ENCODE results near the gene HYAL2.
A peak's percentile ranks its signal among the peaks of the same experiment; 100 is the strongest.
"Not testable (repeated sequence)": the region's sequence is repeated elsewhere in the genome, so short reads cannot be mapped to it uniquely, and the experiment has no call there.

HYAL2 gene

DNA sequence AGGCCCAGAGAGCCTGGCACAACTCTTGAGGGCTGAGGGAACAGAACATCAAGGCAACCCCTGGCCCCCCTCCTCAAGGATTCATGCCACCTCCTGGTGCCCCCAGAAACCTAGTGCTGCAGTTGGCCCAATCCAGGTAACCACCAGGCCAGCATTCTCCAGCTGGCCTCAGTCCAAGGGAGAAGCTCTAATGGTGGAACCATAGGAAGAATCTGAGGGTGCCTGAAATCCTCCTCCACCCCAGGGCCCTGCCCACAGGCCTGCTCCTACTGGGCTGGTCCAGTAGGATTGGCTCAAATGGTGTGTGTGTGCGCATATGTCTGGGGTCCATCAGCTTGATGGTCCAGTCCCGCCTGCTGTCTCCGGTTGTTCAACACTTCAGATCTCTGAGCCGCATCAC is 7.7 kb downstream of the HYAL2 start:
- DNase-seq (ENCODE audit: extremely low read depth in 1 of 2, low read depth in 1 of 2), result no peak

DNA sequence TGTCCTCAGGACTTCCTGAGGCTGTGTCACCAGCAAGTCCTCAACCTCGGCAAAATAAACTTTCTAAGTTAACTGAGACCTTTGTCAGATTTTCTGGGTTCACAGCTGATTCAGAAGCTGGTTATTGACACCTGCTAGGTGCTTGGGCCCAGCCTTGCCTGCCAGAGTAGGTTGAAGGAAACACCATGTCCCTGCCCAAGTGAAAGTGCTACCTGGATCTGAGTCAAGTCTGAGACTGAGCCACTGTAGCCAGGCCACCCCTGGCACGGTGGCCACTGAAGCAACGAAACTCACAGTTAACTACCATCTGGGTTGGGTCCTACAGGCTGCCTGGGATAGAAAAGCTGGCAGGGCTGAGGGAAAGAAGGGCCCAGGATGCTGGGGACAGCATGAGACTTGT is 8.2 kb downstream of the HYAL2 start:
- DNase-seq (ENCODE audit: extremely low read depth in 1 of 2, low read depth in 1 of 2), result no peak

DNA sequence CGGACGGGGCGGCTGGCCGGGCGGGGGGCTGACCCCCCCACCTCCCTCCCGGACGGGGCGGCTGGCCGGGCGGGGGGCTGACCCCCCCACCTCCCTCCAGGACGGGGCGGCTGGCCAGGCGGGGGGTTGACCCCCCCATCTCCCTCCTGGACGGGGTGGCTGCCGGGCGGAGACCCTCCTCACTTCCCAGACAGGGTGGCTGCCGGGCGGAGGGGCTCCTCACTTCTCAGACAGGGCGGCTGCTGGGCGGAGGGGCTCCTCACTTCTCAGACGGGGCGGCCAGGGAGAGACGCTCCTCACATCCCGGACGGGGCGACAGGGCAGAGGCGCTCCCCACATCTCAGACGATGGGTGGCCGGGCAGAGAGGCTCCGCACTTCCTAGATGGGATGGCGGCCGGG is 10.5 kb downstream of the HYAL2 start:
- DNase-seq (ENCODE audit: extremely low read depth in 1 of 2, low read depth in 1 of 2), result not testable (repeated sequence)

DNA sequence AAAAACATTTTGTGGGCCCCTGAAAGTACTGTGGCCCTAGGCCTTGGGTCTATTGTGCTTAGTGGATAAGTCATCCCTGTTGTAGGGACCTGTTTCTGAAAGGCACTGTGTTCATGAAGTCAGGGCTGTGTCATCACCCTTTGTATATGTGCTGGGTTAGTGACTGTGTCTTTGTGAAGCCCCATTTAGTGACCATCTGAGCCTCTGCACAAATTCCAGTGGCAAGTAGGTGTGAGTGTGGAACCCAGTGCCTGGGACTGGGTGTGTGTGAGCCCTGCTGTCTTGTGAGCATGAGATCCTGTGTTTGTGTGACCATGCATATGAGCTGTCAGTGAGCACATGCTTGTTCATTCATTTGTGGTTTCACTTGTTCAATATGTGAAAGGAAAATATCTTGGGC is 17.9 kb downstream of the HYAL2 start:
- DNase-seq (ENCODE audit: extremely low read depth in 1 of 2, low read depth in 1 of 2), result no peak

DNA sequence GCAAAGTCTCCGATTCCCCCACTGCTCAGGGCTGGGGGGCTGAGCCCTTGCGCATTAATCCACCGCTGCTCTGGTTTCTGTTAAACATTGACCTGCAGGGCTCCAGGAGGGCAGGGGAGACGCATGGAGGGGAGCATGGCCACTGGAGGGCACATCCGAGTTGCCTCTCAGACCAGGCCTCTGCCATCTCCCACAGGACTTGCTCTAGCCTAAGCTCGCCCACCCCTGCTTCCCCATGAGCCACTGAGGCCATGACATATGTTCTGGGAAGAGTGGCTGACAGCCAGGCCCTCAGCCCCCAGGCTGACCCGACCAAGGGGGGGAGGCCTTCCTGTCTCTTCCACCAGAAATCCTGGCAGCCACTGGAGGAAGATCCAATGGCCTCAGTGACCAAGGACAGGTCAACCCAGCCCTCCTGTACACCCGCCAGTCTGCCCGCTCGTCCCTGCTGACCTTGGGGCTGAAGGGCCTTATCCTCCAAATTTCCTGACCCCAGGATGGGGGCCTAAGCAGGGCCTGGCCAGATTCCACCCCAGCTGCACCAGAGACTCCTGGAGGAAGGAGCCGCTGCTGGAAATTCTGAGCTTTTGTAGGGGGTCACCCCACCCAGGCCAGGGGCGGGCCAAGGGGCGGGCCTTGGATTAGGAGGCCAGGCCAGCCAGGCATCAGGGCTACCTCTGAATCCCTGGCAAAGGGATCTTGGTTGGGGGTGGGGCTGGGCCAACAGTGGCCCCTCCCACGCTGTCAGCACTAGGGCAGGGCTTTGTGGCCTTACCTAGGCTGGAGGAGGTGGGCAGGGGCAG is 19.3 kb downstream of the HYAL2 start, which contains the start of gene HYAL1:
TSS of gene HYAL1 (minus strand) at position 562 of the 803 bp plus-strand sequence. CDS start 618 bp downstream, outside the sequence.
- DNase-seq (ENCODE audit: extremely low read depth in 1 of 2, low read depth in 1 of 2), result no peak

DNA sequence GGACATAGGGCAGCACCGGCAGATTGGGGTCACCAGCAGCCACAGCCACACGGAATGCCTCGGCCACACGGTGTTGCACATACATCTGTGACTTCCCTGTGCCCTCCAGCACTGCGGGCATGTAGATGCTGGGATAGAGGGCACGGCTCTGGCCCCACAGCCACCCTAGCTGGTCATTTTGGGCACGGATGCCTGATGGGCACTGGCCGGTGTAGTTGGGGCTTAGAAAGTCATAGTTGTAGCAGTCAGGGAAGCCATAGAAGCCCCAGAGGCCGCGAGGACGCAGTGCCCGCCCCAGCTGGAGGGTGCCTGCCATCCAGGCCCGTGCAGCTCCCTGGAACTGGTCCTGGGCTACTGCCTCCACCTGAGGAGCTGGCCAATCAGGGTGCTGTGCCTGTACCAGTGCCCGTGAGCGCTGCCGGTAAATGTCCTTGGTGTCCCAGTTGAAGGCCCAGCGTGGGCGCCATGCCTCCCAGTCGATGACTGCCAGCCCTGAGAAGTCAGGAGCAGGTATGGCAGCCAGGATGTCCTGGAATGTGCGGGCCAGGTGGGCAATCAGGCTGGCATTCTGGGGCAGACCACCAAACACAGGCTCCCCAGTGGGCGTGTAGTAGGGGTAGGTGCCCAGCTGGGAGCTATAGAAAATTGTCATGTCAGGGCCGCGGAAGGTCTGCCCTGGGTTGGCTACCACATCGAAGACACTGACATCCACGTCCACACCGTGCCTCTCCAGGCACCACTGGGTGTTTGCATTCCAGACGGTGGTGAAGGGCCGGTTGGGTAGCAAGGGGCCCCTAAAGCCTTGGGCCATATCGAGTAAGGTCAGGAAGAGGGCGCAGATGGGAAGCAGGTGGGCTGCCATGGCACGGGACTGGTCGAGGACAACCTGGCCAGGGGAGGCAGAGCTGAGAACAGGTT is 20.2 kb downstream of the HYAL2 start:
- DNase-seq (ENCODE audit: extremely low read depth in 1 of 2, low read depth in 1 of 2), result no peak

DNA sequence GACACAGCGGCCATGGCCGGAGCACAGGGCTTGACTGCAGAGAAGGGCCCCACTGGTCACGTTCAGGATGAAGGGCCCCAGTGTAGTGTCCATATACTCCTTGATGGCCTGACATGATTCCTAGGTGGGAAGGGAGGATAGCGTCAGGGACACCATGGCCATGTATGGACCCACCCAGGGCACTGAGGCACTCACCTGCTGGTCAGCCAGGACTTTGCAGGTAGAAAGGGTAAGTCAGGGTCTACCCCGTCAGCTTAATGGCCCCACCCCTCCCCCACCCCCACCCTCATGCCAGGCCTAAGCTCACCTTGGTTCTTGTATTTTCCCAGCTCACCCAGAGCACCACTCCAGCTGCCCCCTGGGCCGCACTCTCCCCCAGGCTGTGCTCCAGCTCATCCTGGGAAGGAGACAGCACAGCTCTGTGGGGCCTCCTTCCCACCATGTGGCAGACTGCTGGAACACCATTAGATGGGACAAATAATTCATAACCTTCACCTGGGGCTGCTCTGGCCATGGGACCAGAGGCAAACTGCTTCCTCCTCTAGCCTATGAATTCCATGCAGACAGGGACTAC is 21.8 kb downstream of the HYAL2 start:
- no peak for DNase-seq (ENCODE audit: extremely low read depth in 1 of 2, low read depth in 1 of 2)

DNA sequence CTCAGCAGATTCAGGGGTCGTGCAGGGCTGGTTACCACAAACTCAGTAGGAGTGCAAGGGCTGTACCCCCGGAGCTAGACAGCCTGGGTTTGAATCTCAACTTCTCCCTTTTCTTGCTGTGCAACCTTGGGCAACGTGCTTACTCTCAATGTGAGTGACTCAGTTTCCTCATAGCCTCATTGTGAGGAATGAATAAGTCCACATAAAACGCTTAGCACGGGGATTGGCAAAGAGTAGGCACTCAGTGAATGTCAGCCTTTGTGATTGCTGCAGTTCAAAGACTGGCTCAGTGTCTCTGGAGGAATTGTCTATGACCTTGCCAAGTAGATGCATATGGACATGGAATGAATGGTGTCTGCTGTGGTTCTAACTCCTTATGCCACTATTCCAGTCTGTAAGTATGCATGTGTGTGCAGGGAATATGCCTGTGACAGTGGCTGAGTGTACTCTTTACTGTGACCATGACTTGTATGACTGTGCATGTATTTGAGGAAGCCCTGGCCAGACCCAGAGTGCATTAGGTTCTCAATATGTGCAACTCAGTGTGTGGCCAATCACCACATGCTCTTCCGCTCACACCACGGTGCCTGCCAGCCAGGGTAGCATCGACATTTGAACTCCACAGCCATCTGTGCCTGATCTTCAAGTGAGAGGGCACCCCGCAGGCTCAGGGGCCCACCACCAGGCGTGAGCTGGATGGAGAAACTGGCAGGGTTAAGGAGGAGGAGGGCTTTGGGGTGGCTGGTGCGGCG is 22.4 kb downstream of the HYAL2 start:
- no peak for DNase-seq (ENCODE audit: extremely low read depth in 1 of 2, low read depth in 1 of 2)

DNA sequence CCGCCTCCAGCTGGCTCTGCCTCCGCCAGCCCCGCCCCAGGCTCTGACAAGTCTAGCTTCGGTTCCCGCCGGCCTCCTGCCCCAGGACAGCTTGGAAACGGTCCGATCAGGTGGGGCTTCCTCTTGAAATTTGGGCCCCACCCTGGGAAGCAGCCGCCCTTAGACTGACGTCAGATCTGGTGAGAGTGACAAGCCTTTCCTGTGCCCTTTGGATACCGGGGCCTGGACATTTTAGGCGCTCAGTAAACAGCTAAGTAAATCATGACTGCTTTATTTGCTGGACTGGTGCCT is 23.0 kb downstream of the HYAL2 start:
- DNase-seq (ENCODE audit: extremely low read depth in 1 of 2, low read depth in 1 of 2), result no peak

DNA sequence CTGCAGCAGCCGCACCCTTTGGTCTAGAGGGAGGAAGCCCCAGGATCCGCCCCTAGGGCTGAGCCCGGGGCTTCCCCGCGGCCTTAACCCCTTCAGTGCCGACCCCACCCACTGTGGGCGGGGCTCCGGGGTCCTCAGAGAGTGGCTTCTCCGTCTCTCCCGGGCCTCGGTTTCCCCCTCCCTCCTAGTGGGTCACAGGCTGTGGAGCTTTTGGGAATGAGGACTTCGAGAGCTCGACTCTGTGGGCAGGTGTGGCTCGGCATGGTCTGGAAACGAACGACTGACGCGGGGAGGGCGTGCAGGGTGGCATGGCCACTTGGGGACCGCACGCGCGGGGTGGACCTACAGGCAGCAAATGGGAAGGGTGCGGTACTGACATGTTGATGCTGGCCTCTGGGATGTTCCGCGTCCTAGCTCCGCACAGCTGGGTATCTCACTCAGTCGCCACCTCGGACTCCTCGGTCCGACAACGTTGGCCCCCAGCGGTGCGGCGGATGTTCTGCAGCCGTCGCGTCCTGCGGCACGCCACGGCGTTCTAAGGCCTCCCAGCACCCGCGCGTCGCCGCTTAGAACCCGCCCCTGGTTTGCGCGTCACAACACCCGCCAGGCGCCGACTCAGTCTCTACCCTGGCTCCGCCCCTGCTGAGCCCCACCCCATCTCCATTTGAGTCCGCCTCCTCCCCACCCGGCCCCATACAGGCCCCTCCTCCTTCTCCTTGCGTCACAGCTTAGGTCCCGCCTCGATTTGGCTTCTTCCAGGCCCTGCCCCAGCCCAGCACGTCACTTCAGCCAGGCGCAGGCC is 23.5 kb downstream of the HYAL2 start, which contains the start of the genes HYAL3 and NAA80:
TSS of gene HYAL3 (minus strand) at position 570 of the 802 bp plus-strand sequence. CDS start 3,803 bp downstream, outside the sequence.
TSS of gene NAA80 (minus strand) at position 570 of the 802 bp plus-strand sequence. CDS start 1,942 bp downstream, outside the sequence.
- DNase-seq (ENCODE audit: extremely low read depth in 1 of 2, low read depth in 1 of 2), result peak; percentile 97 to 99

DNA sequence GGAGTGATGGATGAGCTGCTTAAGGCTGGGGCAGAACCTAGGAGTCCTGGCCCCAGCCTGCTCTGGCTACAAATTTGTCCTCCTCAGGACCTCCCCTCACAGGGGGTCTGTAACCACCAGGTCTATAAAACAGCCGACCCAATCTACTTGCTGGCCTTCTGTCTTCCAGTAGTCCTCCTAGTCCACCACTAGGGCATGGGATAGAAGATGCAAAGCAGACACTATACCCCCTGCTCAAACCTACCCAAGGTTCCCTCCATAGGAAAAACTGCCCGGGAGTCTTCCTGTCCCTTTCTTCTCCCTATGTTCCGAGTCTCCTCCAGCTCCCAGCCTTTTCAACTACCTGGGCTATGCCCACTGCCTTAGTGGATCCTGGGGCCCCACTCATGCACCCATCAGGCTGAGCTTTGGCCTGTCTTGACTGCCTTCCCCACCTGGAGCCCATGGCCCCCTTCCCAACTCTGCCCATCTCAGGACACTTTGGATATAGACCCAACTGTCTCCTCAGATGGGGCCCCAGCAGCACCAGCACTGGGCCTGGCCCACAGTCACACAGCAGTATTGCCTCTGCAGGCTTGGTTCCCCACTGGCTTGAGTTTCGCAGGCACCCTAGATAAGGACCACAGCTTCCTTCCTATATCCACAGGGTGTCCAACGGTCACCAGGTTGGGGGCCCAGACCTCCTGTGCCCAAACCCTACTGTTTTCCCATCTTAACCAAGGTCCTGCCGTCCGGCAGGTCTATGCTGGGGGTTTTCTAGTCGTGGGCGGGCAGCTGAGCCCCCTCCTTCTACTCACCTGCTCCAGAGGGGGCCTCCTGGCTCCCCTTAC is 24.4 kb downstream of the HYAL2 start:
- DNase-seq (ENCODE audit: extremely low read depth in 1 of 2, low read depth in 1 of 2), result no peak

DNA sequence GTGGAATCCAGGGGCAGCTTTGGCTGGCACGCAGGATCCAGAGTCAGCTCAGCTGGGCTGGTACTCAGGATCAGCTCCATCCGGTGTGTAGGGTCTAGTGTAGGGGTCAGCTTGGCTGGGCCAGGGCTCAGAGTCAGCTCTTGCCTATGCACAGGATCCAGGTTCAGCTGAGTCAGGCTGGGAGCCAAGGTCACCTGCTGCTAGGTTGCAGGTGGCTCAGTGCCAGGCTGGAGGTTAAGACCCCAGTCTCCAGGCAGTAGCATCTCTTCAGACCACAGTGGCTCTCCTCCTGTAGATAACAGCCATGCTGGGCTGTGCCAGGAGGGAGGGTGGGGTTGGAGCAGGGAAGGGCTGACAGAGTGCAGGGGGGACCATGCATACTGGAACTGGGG is 25.2 kb downstream of the HYAL2 start:
- no peak for DNase-seq (ENCODE audit: extremely low read depth in 1 of 2, low read depth in 1 of 2)

DNA sequence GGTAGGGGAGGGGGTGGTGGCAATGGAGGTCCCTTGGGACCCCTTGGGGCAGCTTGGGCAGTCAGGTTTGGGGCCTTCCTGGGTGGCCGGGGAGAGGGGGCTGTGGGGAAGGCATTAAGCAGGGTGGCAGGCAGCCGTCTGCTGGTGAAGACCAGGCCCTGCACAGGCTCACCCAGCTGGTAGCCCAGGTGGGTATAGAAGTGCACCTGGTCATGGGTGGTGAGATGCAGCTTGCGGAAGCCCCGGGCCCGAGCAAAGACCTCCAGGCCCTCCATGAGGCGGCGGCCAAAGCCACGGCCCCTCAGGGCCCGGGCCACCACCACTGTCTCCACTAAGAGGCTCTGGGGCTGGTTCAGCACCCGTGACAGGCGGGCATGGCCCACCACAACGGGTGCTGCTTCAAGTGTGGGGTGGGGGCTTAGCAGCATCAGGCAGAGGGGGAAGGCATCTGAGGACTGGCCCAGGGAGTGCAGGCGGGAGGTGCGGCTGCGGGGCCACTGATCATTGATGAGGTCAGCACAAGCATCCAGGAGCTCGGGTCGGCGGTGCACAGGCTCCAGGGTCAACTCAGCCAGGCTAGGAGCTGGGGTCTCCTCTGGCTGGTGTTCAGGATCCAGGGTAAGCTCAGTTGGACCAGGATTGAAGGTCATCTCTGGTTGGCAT is 25.7 kb downstream of the HYAL2 start:
- no peak for DNase-seq (ENCODE audit: extremely low read depth in 1 of 2, low read depth in 1 of 2)

DNA sequence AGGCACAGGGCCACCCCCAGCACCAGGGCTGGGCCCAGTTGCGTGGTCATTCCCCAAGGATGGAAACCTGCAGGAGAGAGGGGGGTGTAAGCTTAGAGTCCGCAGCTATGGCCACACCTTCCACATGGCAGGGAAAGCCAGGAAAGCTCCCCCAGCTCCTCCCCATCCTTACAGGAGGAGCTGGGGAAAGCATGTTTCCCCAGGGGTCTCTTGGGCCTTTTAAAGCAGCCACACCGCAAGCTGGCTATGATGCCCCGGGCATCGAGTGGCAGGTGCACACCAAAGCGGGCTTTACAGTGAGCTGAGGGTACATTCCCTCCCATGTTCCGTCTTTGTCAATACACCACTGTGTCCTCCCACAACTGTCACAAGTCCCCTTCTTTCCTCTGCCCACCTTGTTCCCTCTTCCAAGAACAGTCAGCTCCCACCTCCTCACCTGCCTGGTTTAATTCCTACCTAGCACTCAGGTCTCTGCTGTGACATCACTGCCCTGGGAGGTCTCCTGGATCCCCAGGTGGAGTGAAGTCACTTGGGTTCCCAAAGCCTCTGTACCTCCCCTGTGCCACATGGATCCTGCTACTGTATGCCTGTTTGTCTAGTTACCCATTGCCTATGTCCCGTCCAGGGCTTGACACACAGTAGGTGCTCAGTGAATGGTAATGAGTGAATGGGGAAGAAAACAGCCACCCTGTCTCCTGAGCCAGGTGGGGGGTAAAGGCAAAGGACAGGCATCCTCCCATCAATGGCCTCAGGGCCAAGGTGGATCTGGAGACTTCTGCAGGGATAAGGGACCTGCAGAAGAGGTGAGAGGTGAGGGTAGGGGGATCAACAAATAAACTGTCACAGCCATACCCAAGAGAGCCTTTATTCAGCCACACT is 26.8 kb downstream of the HYAL2 start:
- no peak for DNase-seq (ENCODE audit: extremely low read depth in 1 of 2, low read depth in 1 of 2)

DNA sequence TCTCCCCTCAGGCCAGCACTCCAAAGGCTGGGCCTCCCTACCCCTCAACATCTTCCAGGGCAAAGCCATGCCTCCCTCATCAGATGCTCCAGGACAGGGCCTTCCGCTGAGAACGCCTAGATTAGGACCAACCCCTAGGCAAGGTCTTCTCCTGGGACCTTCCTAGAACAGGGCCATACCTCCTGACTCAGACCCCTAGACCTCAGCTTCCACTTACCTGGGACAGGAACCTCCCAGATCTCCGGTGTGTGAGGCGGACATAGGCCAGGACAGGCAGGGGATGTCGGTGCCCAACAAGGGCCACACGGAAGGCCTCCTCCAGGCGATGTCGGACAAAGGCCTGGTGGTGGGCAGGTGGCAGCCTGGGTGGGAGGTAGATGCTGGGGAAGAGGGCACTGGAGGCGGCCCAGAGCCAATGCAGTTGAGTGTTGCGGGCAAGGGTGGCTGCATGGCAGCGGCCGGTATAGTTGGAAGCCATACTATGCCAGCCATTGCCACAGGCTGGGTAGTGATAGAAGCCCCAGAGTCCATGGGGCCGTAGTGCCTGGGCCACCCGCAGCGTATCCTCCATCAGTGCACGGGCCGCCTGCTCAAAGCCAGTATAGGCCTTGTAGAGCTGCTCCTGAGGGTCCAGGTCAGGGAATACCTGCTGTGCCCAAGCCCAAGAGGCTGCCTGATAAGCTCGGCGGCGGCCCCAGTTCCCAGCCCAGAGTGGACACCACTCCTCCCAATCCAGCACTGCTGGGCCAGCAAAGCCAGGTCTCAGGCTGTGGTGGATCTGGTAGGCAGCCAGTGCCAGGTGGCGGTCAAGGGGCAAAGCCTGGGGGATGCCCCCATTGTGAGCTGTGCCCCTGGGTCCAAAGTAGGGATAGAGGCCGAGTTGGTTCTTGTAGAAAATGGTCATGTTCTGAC is 27.8 kb downstream of the HYAL2 start:
- DNase-seq (ENCODE audit: extremely low read depth in 1 of 2, low read depth in 1 of 2), result no peak

DNA sequence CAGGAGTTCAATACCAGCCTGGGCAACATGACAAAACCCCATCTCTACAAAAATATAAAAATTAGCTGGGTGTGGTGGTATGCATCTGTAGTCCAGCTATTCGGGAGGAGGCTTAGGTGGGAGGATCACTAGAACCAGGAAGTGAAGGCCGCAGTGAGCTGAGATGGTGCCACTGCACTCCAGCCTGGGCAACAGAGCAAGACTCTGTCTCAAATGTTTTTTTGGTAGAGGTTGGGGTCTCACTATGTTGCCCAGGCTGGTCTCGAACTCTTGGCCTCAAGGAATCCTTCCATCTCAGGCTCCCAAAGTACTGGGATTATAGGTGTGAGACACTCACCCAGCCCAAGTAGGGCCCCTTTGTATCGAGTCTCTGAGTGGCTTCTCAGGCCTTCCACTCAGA is 28.5 kb downstream of the HYAL2 start:
- DNase-seq (ENCODE audit: extremely low read depth in 1 of 2, low read depth in 1 of 2), result no peak

Data from activated CD8-positive, alpha-beta memory T cell treated with anti-CD3 and anti-CD28 coated beads for 1 hour (primary cell).